Osteoblast (primary cell): Measurements from ENCODE around the gene HLTF. TPM values are rescaled to one million over a fixed set of nuclear protein-coding genes. Genes with fewer than 3 reads are reported as not detected.

Source experiments
- DNase-seq: peaks from one replicate; pipeline ENCODE4 v3.0.0; 2011; ENCODE audit warnings: low spot score, mixed read lengths; ENCODE audit not compliant: insufficient read length; ENCODE audit errors: missing footprints
- H2AFZ ChIP-seq: 2 replicates; pipeline ENCODE4 v1.6.0; 2011; ENCODE audit warnings: mild to moderate bottlenecking, low read length
- H3K27ac ChIP-seq: 2 replicates; pipeline ENCODE4 v1.5.1; 2011; ENCODE audit warnings: mild to moderate bottlenecking, low read depth, low read length, moderate library complexity
- H3K27me3 ChIP-seq: 2 replicates; pipeline ENCODE4 v1.6.0; 2012; ENCODE audit warnings: mild to moderate bottlenecking, control low read depth, inconsistent platforms, low read length, moderate library complexity; ENCODE audit not compliant: insufficient read depth
- H3K36me3 ChIP-seq: 2 replicates; pipeline ENCODE4 v1.5.1; 2011; ENCODE audit warnings: mild to moderate bottlenecking, low read length, control low read depth, moderate library complexity; ENCODE audit not compliant: insufficient read depth
- H3K4me1 ChIP-seq: 2 replicates; pipeline ENCODE4 v1.5.1; 2011; ENCODE audit warnings: mild to moderate bottlenecking, low read length, control low read depth, moderate library complexity; ENCODE audit not compliant: insufficient read depth
- H3K4me2 ChIP-seq: 2 replicates; pipeline ENCODE4 v1.6.0; 2011; ENCODE audit warnings: mild to moderate bottlenecking, low read length; ENCODE audit not compliant: insufficient read depth
- H3K4me3 ChIP-seq: fragments of 200-600 bp; sonication (generic); 3 replicates; pipeline ENCODE4 v1.5.1; 2012; ENCODE audit warnings: mild to moderate bottlenecking, low read length, inconsistent platforms; ENCODE audit not compliant: insufficient read depth
- H3K79me2 ChIP-seq: 2 replicates; pipeline ENCODE4 v1.6.0; 2012; ENCODE audit warnings: mild to moderate bottlenecking, low read length, control low read depth, inconsistent platforms; ENCODE audit not compliant: insufficient read depth
- H3K9me3 ChIP-seq: 2 replicates; pipeline ENCODE4 v1.5.1; 2011; ENCODE audit warnings: low read depth, low read length, control low read depth
- H4K20me1 ChIP-seq: 2 replicates; pipeline ENCODE4 v1.6.0; 2012; ENCODE audit warnings: mild to moderate bottlenecking, low read length, control low read depth; ENCODE audit not compliant: insufficient read depth
- total RNA-seq: library from RNA; depleted of rRNA; stranded (reverse); fragments of >200 nt; gene quantifications from 2 replicates; pipeline ENCODE4 v1.2.3, GENCODE V29; 2012
- TF ChIP-seq, protein P1 (sequence below): IDR thresholded peaks from 2 replicates; pipeline ENCODE4 v1.5.1; 2011; ENCODE audit warnings: mild to moderate bottlenecking, low read depth, low read length, moderate library complexity; ENCODE audit errors: extremely low read depth

Gene HLTF
- total RNA-seq, 1 donor, result 42.0 TPM

DNA sequence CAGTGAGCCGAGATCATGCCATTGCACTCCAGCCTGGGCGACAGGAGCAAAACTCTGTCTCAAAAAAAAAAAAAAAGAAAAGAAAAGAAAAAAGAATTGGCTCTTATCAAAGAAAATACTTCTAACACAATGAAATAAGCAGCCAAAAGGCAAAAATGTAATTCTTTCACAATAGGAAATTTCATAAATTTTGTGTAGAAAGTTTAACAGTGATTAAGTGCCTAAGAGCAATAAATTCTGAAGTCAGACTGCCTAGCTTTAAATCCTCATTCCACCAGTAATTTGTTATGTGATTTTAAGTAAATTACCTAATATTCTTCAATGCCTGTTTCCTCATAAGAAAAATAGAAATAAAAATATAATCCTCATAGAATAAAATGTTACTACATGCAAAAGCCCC lies 24.6 kb downstream of the HLTF start:
- Histone ChIP-seq H3K27me3 (no peaks in the 10 kb centered on the region), H3K9me3 (no peaks in the 10 kb centered on the region), H3K4me3 (no peak overlapping the region), H3K4me1 (no peaks in the 10 kb centered on the region), H3K4me2 (no peak overlapping the region), H3K79me2 (no peaks in the 10 kb centered on the region), H3K27ac (no peak overlapping the region), H4K20me1 (no peaks in the 10 kb centered on the region), H3K36me3 (peaks cover 29% of the 10 kb centered on the region), H2AFZ (no peak overlapping the region)
- DNase-seq, result no peak
- TF ChIP-seq, protein P1, sequence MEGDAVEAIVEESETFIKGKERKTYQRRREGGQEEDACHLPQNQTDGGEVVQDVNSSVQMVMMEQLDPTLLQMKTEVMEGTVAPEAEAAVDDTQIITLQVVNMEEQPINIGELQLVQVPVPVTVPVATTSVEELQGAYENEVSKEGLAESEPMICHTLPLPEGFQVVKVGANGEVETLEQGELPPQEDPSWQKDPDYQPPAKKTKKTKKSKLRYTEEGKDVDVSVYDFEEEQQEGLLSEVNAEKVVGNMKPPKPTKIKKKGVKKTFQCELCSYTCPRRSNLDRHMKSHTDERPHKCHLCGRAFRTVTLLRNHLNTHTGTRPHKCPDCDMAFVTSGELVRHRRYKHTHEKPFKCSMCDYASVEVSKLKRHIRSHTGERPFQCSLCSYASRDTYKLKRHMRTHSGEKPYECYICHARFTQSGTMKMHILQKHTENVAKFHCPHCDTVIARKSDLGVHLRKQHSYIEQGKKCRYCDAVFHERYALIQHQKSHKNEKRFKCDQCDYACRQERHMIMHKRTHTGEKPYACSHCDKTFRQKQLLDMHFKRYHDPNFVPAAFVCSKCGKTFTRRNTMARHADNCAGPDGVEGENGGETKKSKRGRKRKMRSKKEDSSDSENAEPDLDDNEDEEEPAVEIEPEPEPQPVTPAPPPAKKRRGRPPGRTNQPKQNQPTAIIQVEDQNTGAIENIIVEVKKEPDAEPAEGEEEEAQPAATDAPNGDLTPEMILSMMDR, result no peak

DNA sequence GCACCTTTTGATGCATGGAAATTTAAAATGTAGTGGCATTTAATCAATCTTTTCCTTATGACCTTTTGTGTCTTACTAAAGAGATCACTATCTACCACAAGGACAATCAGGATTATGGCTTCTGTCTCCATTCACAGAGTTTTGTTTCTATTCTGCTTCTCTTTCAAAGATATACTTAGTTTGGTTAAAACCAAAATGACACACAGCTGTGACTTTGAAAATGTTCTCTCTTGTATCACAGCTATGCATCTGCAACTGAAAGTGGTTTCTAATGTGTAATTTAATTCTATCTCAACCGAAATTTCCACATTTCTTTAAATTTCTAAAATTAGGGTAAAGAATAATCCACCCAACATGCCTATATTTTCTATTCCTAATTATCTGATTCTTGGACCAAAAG lies 27.7 kb downstream of the HLTF start:
- DNase-seq, result peak; percentile 36
- Histone ChIP-seq H3K36me3 (peaks cover 42% of the 10 kb centered on the region), H3K9me3 (no peaks in the 10 kb centered on the region), H2AFZ (no peak overlapping the region), H3K4me2 (no peak overlapping the region), H3K4me3 (no peak overlapping the region), H3K79me2 (no peaks in the 10 kb centered on the region), H3K27me3 (no peaks in the 10 kb centered on the region), H3K27ac (no peak overlapping the region), H3K4me1 (no peaks in the 10 kb centered on the region), H4K20me1 (no peaks in the 10 kb centered on the region)
- TF ChIP-seq, protein P1, result no peak

DNA sequence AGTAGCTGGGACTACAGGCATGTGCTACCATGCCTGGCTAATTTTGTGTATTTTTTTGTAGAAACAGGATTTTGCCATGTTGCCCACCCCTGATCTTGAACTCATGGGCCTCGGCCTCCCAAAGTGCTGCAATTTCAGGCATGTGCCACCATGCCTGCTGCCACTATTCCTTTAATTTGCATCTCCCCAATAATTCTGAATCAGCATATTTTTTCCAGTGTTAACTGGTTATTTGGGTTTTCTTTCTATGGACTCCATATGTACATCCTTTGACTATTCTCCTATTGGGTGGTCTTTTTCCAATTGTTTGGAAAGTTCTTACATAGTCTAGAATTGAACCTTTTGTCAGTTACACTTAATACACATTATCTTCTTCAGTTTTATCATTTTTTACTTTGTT lies 28.1 kb downstream of the HLTF start:
- TF ChIP-seq, protein P1, result no peak
- no peak overlapping the region for H3K27ac ChIP-seq
- H3K4me2 ChIP-seq, result no peak overlapping the region
- no peaks in the 10 kb centered on the region for H3K9me3 ChIP-seq
- no peaks in the 10 kb centered on the region for H4K20me1 ChIP-seq
- no peak overlapping the region for H3K4me3 ChIP-seq
- no peaks in the 10 kb centered on the region for H3K79me2 ChIP-seq
- no peaks in the 10 kb centered on the region for H3K4me1 ChIP-seq
- no peaks in the 10 kb centered on the region for H3K27me3 ChIP-seq
- peaks cover 45% of the 10 kb centered on the region for H3K36me3 ChIP-seq
- DNase-seq, result no peak
- no peak overlapping the region for H2AFZ ChIP-seq

DNA sequence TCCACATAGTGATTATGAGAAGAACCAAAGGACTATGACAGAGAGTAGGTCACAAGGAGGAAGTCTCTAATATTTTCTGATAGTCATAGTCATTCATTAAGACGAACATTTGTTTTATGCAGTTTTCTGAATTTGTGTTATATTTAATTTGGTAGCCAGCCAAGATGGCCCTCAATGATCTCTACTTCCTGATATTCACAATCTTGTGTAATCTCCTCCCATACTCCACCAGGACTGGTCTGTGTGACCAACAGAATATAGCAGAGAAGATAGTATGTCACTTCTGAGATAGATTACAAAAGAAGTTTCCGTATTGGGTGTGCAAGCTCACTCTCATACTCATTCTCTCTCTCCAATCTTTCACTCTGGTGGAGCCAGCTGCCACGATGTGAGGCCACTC lies 30.8 kb downstream of the HLTF start:
- H3K4me1 ChIP-seq, result no peaks in the 10 kb centered on the region
- H3K4me2 ChIP-seq, result no peak overlapping the region
- TF ChIP-seq, protein P1, result no peak
- H3K27ac ChIP-seq, result no peak overlapping the region
- H3K27me3 ChIP-seq, result no peaks in the 10 kb centered on the region
- no peak overlapping the region for H3K4me3 ChIP-seq
- DNase-seq, result peak; percentile 53
- H4K20me1 ChIP-seq, result no peaks in the 10 kb centered on the region
- peaks cover 35% of the 10 kb centered on the region for H3K36me3 ChIP-seq
- H3K79me2 ChIP-seq, result no peaks in the 10 kb centered on the region
- no peaks in the 10 kb centered on the region for H3K9me3 ChIP-seq
- no peak overlapping the region for H2AFZ ChIP-seq
